ENCODE measurements around the gene DEK.
"Not testable (repeated sequence)": the region's sequence is repeated elsewhere in the genome, so short reads cannot be mapped to it uniquely, and the experiment has no call there.

Gene DEK

GRCh38 chr6:18213439-18213838 is 50.9 kb downstream of the DEK start:
- CTCF ChIA-PET: no interaction called here
- no peak for TF ChIP-seq CTCF (conservative IDR thresholded peaks at IDR 0.05; ENCODE audit: low read depth)
- POLR2A ChIA-PET (ENCODE audit: low non-redundant PET): no interaction called here

GRCh38 chr6:18212231-18212630 is 52.1 kb downstream of the DEK start:
- POLR2A ChIA-PET (ENCODE audit: low non-redundant PET): no interaction called here

More at GRCh38 chr6:18213439-18213838, 50.9 kb downstream of the DEK start:
- no peak overlapping the region for H3K27ac ChIP-seq
- no peak for DNase-seq (ENCODE audit: low spot score)

GRCh38 chr6:18211338-18211737 is 53.0 kb downstream of the DEK start:
- ChIA-PET POLR2A (ENCODE audit: low non-redundant PET) (no interaction called here), CTCF (no interaction called here)
- no peak for TF ChIP-seq CTCF (conservative IDR thresholded peaks at IDR 0.05; ENCODE audit: low read depth)
- DNase-seq (ENCODE audit: low spot score): no peak
- no peak overlapping the region for H3K27ac ChIP-seq

More at GRCh38 chr6:18212231-18212630, 52.1 kb downstream of the DEK start:
- H3K27ac ChIP-seq: no peak overlapping the region
- DNase-seq (ENCODE audit: low spot score): no peak
- CTCF ChIA-PET: interaction anchor here (0.6 kb wide), 1 partner anchor 955 kb away, joined by 3 read pairs; no protein-coding TSS in a partner anchor
- TF ChIP-seq CTCF (conservative IDR thresholded peaks at IDR 0.05; ENCODE audit: low read depth): no peak

GRCh38 chr6:18210707-18211106 is 53.6 kb downstream of the DEK start:
- POLR2A ChIA-PET (ENCODE audit: low non-redundant PET): no interaction called here
- TF ChIP-seq CTCF (conservative IDR thresholded peaks at IDR 0.05; ENCODE audit: low read depth): no peak
- CTCF ChIA-PET: no interaction called here
- no peak overlapping the region for H3K27ac ChIP-seq
- no peak for DNase-seq (ENCODE audit: low spot score)

- no peak for TF ChIP-seq CTCF (conservative IDR thresholded peaks at IDR 0.05; ENCODE audit: low read depth)
- no peak overlapping the region for H3K27ac ChIP-seq
- CTCF ChIA-PET: no interaction called here
- POLR2A ChIA-PET (ENCODE audit: low non-redundant PET): no interaction called here
- no peak for DNase-seq (ENCODE audit: low spot score)
These were observed 54.7 kb downstream of the DEK start for GRCh38 chr6:18209539-18210197.

- DNase-seq (ENCODE audit: low spot score); H3K27ac ChIP-seq; CTCF ChIA-PET; POLR2A ChIA-PET (ENCODE audit: low non-redundant PET): not testable (repeated sequence)
These were observed 55.6 kb downstream of the DEK start for GRCh38 chr6:18208778-18209177.

GRCh38 chr6:18207949-18208348 is 56.4 kb downstream of the DEK start:
- TF ChIP-seq CTCF (conservative IDR thresholded peaks at IDR 0.05; ENCODE audit: low read depth): no peak
- no peak overlapping the region for H3K27ac ChIP-seq
- no peak for DNase-seq (ENCODE audit: low spot score)
- ChIA-PET POLR2A (ENCODE audit: low non-redundant PET) (no interaction called here), CTCF (interaction anchor here (0.7 kb wide), 1 partner anchor 1081 kb away, joined by 3 read pairs; no protein-coding TSS in a partner anchor)

All from RWPE1 (cell line).